Ascending aorta (tissue), 2 donors: Measurements from ENCODE around the gene CA12. TPM values are rescaled to one million over a fixed set of nuclear protein-coding genes. Genes with fewer than 3 reads are reported as not detected.

Source experiments
- DNase-seq, 2 donors: peaks; one replicate each; pipeline ENCODE4 v3.0.0-alpha.2; 2019; ENCODE audit warnings: low spot score in 2 of 2
- H3K27ac ChIP-seq, 2 donors: fragments of 200-600 bp; sonication (generic); one replicate each; pipeline ENCODE4 v1.5.1; 2016 to 2017; ENCODE audit warnings: mild to moderate bottlenecking in 1 of 2
- H3K27me3 ChIP-seq: fragments of 200-600 bp; sonication (generic); one replicate; pipeline ENCODE4 v1.5.1; 2017
- H3K36me3 ChIP-seq, 2 donors: fragments of 200-600 bp; sonication (generic); one replicate each; pipeline ENCODE4 v1.5.1; 2016
- H3K4me1 ChIP-seq, 2 donors: fragments of 200-600 bp; sonication (generic); one replicate each; pipeline ENCODE4 v1.5.1; 2016 to 2017; ENCODE audit warnings: mild to moderate bottlenecking in 1 of 2
- H3K4me3 ChIP-seq, 2 donors: fragments of 200-600 bp; sonication (generic); one replicate each; pipeline ENCODE4 v1.5.1; 2016 to 2017; ENCODE audit warnings: mild to moderate bottlenecking in 1 of 2
- H3K9me3 ChIP-seq, 2 donors: fragments of 200-600 bp; sonication (generic); one replicate each; pipeline ENCODE4 v1.5.1; 2016
- intact Hi-C: fragments of 100-400 bp; cut with DNase I; formaldehyde crosslinking; loops from one replicate; pipeline ENCODE4 v1.15.1; 2023
- total RNA-seq: library from RNA; depleted of rRNA; stranded (reverse); fragments of >200 nt; gene quantifications from one replicate; pipeline ENCODE4 v1.1.0, GENCODE V29; 2016
- TF ChIP-seq, protein P1 (sequence below), 3 experiments: fragments of 200-600 bp in 2 of 3; fragments of 450-650 bp in 1 of 3; sonication (generic) in 2 of 3; IDR thresholded peaks; one replicate each; pipeline ENCODE4 v1.5.1; 2016 to 2019; ENCODE audit warnings: antibody characterized with exemption in 3 of 3, mild to moderate bottlenecking in 1 of 3, moderate library complexity in 1 of 3

The CA12 gene
- total RNA-seq, 1 donor from 2014 or later, result 10.7 TPM

DNA sequence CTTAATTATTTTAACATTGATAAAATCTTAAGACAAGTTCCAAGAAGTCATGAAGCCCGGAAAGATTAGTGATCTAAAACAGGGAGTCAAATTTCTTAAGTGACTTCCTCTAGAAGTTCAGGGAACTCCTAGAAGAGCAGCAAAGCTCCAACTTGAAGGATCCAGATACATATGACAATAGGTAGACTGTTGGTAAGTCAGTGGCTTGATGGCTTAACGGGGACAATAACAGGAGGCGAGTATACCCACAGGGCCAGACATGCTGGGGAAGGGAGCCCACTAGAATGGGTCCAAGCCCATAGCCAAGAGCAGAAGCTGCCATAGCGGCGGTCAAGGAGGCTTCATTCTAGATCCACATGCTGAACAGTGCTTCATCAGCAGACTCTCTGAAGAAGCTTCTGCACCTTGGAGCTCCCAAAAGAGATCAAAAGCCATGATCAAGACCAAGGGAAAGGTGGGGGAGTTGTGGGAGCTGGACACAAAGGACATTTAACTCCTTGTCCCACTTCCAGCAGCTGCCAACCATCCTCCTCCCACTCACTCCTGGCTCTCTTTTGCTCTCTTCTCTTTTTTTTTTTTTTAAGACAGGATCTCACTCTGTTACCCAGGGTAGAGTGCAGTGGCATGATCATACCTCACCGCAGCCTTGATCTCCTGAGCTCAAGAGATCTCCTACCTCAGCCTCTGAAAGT lies 10.2 kb upstream of the CA12 start:
- Histone ChIP-seq H3K4me3 (no peak overlapping the region), H3K4me1 (peaks cover 0 to 3% of the 10 kb centered on the region in 2 donors), H3K9me3 (no peaks in the 10 kb centered on the region), H3K27me3 (no peaks in the 10 kb centered on the region), H3K36me3 (no peaks in the 10 kb centered on the region), H3K27ac (no peak overlapping the region)
- intact Hi-C loops, result no loop called here
- DNase-seq, result no peak
- TF ChIP-seq, protein P1, sequence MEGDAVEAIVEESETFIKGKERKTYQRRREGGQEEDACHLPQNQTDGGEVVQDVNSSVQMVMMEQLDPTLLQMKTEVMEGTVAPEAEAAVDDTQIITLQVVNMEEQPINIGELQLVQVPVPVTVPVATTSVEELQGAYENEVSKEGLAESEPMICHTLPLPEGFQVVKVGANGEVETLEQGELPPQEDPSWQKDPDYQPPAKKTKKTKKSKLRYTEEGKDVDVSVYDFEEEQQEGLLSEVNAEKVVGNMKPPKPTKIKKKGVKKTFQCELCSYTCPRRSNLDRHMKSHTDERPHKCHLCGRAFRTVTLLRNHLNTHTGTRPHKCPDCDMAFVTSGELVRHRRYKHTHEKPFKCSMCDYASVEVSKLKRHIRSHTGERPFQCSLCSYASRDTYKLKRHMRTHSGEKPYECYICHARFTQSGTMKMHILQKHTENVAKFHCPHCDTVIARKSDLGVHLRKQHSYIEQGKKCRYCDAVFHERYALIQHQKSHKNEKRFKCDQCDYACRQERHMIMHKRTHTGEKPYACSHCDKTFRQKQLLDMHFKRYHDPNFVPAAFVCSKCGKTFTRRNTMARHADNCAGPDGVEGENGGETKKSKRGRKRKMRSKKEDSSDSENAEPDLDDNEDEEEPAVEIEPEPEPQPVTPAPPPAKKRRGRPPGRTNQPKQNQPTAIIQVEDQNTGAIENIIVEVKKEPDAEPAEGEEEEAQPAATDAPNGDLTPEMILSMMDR (IDR thresholded peaks at IDR 0.05), result no peak

DNA sequence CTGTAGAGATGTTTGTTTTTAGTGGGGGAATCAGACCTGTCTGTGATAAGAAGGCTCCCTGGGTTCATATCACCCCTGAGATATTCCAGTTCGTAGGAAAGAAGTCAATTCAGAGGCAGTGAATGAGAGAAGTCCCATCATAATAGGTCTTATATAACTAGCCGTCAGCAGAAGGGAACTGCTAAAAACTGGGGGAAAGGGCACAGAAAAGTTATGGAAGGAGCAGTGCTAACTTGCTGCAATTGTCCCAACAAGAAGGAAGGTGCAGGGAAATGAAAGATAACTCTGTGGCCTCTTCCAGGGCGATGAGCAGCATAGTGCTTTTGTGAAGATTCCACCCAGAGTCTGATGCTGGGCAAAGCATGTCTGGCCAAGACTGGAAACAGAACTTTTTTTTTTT lies 9.0 kb upstream of the CA12 start:
- H3K4me3 ChIP-seq, result no peak overlapping the region
- no peaks in the 10 kb centered on the region for H3K9me3 ChIP-seq
- no peaks in the 10 kb centered on the region for H3K36me3 ChIP-seq
- intact Hi-C loops, result no loop called here
- DNase-seq, result no peak
- H3K27ac ChIP-seq, result no peak overlapping the region
- peaks cover 0 to 3% of the 10 kb centered on the region in 2 donors for H3K4me1 ChIP-seq
- TF ChIP-seq, protein P1 (IDR thresholded peaks at IDR 0.05), result no peak
- H3K27me3 ChIP-seq, result no peaks in the 10 kb centered on the region

DNA sequence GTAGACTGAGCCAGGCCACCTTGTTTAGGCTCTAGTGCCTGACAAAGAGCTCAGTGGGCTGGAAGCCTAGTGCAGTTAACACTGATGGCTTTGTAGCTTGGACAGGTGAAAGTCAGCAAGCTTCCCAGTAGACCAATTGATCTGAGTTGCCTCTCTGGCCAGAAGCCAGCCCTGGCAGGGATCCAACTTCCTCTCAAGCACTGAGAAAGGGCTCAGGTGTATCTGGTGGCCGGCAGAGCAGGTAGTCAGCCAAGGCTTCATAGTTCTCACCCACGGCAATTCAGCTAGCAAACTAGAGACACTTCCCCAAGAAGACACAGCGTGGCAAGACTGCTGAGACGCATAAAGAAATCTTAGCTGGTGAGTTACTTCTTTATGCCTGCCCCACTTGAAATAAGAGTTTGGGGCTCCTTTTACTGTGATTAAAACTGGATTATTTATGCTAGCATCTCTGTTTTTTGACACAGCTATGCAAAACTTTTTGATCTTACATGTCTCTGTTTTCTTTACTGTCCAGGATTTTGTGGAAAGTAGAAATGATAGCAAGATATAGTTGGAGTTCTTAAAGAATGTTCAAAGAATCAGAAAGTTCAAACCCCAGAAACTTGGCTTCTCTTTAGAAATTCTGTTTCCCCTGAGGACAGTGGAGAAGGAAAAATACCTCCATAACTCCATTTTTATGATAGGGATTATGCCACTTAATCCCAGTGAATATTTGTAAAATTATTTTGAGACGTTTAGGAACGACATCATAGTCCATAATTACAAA lies 8.4 kb upstream of the CA12 start:
- Histone ChIP-seq H3K36me3 (no peaks in the 10 kb centered on the region), H3K27me3 (no peaks in the 10 kb centered on the region), H3K9me3 (no peaks in the 10 kb centered on the region), H3K4me3 (no peak overlapping the region), H3K27ac (no peak overlapping the region), H3K4me1 (peaks cover 0 to 3% of the 10 kb centered on the region in 2 donors)
- no peak for DNase-seq
- TF ChIP-seq, protein P1 (IDR thresholded peaks at IDR 0.05), result no peak
- intact Hi-C loops, result no loop called here

DNA sequence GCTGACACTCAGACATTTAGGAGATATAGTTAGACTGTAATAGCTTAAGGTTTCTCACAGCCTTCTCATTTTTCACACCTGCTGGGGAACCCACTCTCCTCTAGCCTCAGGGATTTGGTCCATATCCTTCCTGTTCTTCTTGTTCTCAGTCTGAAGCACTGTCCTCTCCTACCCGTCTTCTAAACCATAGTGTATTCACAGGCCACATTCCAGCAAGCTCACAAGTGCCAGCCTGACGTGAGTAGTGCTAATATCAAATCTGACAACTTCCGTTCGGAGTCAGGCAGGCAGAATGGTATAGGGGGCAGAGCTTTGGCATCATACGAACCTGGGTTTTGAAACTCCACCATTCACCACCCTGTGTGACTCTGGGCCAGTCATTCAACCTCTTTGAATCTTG lies 6.9 kb upstream of the CA12 start:
- Histone ChIP-seq H3K36me3 (no peaks in the 10 kb centered on the region), H3K4me1 (peaks cover 0 to 3% of the 10 kb centered on the region in 2 donors), H3K27me3 (no peaks in the 10 kb centered on the region), H3K4me3 (no peak overlapping the region), H3K27ac (no peak overlapping the region), H3K9me3 (no peaks in the 10 kb centered on the region)
- no peak for DNase-seq
- TF ChIP-seq, protein P1 (IDR thresholded peaks at IDR 0.05), result no peak
- intact Hi-C loops, result no loop called here

DNA sequence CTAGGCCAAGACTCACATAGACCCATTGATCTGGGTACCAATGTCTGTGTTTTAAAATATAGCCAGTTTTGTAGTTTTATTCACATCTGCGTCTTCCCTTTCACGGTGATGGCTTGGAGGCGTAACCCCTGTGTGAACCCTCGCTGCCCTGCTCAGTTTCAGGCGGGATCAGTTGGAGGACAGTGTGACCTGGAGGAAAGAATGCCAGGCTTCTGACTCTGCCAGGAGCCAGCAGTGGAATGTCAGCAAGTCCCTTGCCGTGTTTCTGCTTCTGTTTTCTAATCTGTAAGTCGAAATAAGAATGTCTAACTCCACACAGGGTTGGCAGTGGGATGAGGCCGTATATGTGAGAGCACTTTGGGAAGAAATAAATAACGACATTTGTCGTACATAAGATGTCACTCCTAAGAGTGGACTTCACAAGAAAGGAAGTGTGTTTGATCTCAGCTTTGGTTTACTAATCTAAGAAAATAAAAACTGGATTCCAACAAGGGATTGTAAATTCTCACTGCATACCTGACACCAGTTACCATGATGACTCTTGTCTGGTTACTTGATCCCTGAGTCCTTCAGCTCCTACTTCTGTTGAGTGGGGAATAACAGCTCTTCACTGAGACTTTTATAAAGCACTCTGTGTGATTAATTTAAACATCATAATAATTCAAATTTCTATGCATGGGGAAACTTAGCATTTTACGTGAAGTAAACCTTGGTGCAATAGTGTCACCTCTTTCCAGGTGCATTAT lies 6.3 kb upstream of the CA12 start:
- DNase-seq, result no peak
- Histone ChIP-seq H3K27ac (no peak overlapping the region), H3K4me1 (peaks cover 0 to 3% of the 10 kb centered on the region in 2 donors), H3K4me3 (no peak overlapping the region), H3K27me3 (no peaks in the 10 kb centered on the region), H3K9me3 (no peaks in the 10 kb centered on the region), H3K36me3 (no peaks in the 10 kb centered on the region)
- TF ChIP-seq, protein P1 (IDR thresholded peaks at IDR 0.05), result no peak
- intact Hi-C loops, result no loop called here
